KMS-11 (cell line): ENCODE results near the gene UNC93B1.

ENCODE experiments used
- H2AFZ ChIP-seq: fragments of 200-600 bp; sonication (generic); 2 replicates; pipeline ENCODE4 v1.6.1; 2016; ENCODE audit warnings: antibody characterized with exemption, mixed run types, low read depth
- H3K27ac ChIP-seq: fragments of 200-600 bp; sonication (generic); 2 replicates; pipeline ENCODE4 v1.6.1; 2016; ENCODE audit warnings: mild to moderate bottlenecking, mixed run types
- H3K27me3 ChIP-seq: fragments of 200-600 bp; sonication (generic); 2 replicates; pipeline ENCODE4 v1.6.1; 2017; ENCODE audit warnings: mild to moderate bottlenecking, low read depth, mixed run types, moderate library complexity; ENCODE audit not compliant: insufficient read depth
- H3K36me3 ChIP-seq: fragments of 200-600 bp; sonication (generic); 2 replicates; pipeline ENCODE4 v1.6.1; 2017; ENCODE audit warnings: mild to moderate bottlenecking, mixed run types; ENCODE audit not compliant: insufficient read depth
- H3K4me1 ChIP-seq: fragments of 200-600 bp; sonication (generic); 2 replicates; pipeline ENCODE4 v1.6.1; 2016; ENCODE audit warnings: mild to moderate bottlenecking, low read depth, mixed run types; ENCODE audit not compliant: poor library complexity, severe bottlenecking
- H3K4me2 ChIP-seq: fragments of 200-600 bp; sonication (generic); 2 replicates; pipeline ENCODE4 v1.7.0; 2016; ENCODE audit warnings: mild to moderate bottlenecking, mixed run types
- H3K4me3 ChIP-seq: fragments of 200-600 bp; sonication (generic); IDR thresholded peaks from 2 replicates; pipeline ENCODE4 v1.6.1; 2017; ENCODE audit warnings: low read depth, low read length, mixed read lengths; ENCODE audit not compliant: insufficient read depth
- H3K79me2 ChIP-seq: fragments of 200-600 bp; sonication (generic); 2 replicates; pipeline ENCODE4 v1.6.1; 2016; ENCODE audit warnings: low read depth, mixed run types; ENCODE audit not compliant: insufficient read depth
- H3K9ac ChIP-seq: fragments of 200-600 bp; sonication (generic); 2 replicates; pipeline ENCODE4 v1.6.1; 2016; ENCODE audit warnings: mild to moderate bottlenecking, mixed run types
- H4K20me1 ChIP-seq: fragments of 200-600 bp; sonication (generic); 2 replicates; pipeline ENCODE4 v1.6.1; 2016; ENCODE audit warnings: mild to moderate bottlenecking, mixed run types; ENCODE audit not compliant: insufficient read depth
- TF ChIP-seq, protein P1 (sequence below): fragments of 200-600 bp; sonication (generic); conservative IDR thresholded peaks from 2 replicates; pipeline ENCODE4 v1.6.1; 2017; ENCODE audit warnings: low read depth, mild to moderate bottlenecking, antibody characterized with exemption, low read length, moderate library complexity, mixed read lengths

The UNC93B1 gene

DNA sequence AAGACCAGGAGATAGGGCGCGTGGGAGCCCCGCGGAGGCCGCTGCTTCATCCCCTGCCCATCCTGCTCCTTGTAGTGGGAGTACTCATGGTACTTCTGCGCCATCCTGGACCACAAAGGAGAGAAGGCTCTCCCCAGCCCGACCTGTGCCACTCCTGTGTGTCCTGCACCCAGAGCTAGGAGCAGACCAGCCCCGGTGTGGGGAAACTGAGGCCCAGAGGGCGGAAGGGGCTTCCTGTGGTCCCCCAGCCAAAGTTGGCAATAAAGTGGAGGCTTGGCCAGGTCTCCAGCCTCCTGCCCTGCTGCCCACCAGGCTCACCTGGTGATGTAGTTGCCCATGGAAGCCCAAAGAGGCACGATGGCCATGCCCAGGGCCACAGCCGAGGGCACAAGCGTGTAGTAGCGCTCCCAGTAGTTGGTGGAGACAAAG is 4.7 kb downstream of the UNC93B1 start:
- H3K27me3 ChIP-seq = no peaks in the 10 kb centered on the region
- no peak overlapping the region for H3K4me3 ChIP-seq
- H3K4me2 ChIP-seq = no peak overlapping the region; the same call in 1 of the 2 replicates
- no peaks in the 10 kb centered on the region for H3K79me2 ChIP-seq
- no peak overlapping the region for H3K9ac ChIP-seq
- no peak overlapping the region for H2AFZ ChIP-seq
- no peaks in the 10 kb centered on the region for H3K36me3 ChIP-seq
- TF ChIP-seq, protein P1, sequence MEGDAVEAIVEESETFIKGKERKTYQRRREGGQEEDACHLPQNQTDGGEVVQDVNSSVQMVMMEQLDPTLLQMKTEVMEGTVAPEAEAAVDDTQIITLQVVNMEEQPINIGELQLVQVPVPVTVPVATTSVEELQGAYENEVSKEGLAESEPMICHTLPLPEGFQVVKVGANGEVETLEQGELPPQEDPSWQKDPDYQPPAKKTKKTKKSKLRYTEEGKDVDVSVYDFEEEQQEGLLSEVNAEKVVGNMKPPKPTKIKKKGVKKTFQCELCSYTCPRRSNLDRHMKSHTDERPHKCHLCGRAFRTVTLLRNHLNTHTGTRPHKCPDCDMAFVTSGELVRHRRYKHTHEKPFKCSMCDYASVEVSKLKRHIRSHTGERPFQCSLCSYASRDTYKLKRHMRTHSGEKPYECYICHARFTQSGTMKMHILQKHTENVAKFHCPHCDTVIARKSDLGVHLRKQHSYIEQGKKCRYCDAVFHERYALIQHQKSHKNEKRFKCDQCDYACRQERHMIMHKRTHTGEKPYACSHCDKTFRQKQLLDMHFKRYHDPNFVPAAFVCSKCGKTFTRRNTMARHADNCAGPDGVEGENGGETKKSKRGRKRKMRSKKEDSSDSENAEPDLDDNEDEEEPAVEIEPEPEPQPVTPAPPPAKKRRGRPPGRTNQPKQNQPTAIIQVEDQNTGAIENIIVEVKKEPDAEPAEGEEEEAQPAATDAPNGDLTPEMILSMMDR = no peak
- peak overlapping the region; percentile 58; the same call in 1 of the 2 replicates for H3K27ac ChIP-seq
- H4K20me1 ChIP-seq = no peaks in the 10 kb centered on the region
- peaks cover 79% of the 10 kb centered on the region for H3K4me1 ChIP-seq

DNA sequence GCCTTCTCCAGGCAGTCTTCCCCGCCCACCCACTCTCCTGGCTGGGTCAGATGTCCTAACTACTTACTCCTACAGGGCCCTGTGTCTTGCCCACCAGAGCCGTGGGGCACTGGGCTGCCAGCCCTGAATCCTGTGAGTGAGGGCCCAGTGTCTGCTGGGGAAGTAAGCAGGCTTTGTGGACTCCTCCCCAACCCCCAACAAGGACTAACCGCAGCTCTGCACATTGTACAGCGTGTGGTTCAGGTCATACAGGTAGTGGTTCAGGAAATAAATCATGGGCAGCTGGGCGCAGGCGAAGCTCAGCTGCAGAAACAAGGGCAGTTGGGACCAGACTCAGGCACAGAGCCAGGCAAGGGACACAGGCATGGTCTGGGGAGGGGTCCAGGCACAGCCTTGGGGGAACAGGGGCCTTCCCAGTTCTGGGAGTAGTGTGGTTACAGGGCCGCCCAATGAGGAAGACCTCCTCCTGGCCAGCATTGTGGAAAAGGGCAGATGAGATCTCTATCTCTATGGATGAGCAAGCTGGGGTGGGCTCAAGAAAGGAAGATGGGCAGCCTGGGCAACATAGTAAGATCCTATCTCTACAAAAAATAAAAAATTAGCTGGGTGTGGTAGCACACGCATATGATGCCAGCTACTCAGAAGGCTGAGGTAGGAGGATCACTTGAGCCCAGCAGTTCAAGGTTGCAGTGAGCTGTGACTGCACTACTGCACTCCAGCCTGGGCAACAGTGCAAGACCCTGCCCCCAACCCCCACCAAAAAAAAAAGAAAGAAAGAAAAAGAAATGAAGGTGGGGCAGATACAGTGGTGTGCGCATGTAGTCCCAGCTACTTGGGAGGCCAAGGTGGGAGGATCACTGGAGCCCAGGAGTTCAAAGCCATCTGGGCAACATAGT is 5.5 kb downstream of the UNC93B1 start:
- no peak overlapping the region for H3K4me3 ChIP-seq
- TF ChIP-seq, protein P1 = no peak
- no peaks in the 10 kb centered on the region for H4K20me1 ChIP-seq
- H3K79me2 ChIP-seq = no peaks in the 10 kb centered on the region
- no peak overlapping the region for H3K9ac ChIP-seq
- no peak overlapping the region for H2AFZ ChIP-seq
- H3K4me2 ChIP-seq = peak overlapping the region; percentile 56; the same call in 1 of the 2 replicates
- H3K27me3 ChIP-seq = no peaks in the 10 kb centered on the region
- peak overlapping the region; percentile 58 for H3K27ac ChIP-seq
- H3K4me1 ChIP-seq = peaks cover 81% of the 10 kb centered on the region
- H3K36me3 ChIP-seq = no peaks in the 10 kb centered on the region

DNA sequence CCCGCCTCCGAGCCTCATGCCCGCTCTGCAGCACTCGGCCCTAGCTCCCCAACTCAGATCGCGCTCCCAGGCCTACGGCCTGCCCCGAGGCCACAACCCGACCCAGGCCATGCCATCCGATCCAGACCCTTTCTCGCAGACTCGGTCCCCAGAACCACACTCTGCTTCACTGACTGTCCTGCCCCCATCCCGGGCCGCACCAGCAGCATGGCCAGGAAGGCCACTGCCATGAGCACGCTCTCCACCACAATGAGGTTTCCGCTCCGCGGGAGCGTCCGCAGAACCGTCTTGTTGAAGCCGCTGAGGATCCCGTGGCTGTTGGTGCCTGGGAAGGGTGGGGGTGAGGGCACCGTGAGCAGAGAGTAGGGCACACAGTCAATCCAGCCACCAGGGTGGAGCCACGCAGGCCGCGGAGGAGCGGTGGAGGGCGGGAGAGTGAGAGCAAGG is 6.4 kb downstream of the UNC93B1 start:
- Histone ChIP-seq H4K20me1 (no peaks in the 10 kb centered on the region), H3K9ac (no peak overlapping the region), H3K27me3 (no peaks in the 10 kb centered on the region), H3K4me3 (no peak overlapping the region), H2AFZ (no peak overlapping the region), H3K79me2 (no peaks in the 10 kb centered on the region), H3K36me3 (no peaks in the 10 kb centered on the region), H3K4me1 (peaks cover 81% of the 10 kb centered on the region), H3K27ac (peak overlapping the region; percentile 58; the same call in 1 of the 2 replicates), H3K4me2 (peak overlapping the region; percentile 56; the same call in 1 of the 2 replicates)
- TF ChIP-seq, protein P1 = no peak

DNA sequence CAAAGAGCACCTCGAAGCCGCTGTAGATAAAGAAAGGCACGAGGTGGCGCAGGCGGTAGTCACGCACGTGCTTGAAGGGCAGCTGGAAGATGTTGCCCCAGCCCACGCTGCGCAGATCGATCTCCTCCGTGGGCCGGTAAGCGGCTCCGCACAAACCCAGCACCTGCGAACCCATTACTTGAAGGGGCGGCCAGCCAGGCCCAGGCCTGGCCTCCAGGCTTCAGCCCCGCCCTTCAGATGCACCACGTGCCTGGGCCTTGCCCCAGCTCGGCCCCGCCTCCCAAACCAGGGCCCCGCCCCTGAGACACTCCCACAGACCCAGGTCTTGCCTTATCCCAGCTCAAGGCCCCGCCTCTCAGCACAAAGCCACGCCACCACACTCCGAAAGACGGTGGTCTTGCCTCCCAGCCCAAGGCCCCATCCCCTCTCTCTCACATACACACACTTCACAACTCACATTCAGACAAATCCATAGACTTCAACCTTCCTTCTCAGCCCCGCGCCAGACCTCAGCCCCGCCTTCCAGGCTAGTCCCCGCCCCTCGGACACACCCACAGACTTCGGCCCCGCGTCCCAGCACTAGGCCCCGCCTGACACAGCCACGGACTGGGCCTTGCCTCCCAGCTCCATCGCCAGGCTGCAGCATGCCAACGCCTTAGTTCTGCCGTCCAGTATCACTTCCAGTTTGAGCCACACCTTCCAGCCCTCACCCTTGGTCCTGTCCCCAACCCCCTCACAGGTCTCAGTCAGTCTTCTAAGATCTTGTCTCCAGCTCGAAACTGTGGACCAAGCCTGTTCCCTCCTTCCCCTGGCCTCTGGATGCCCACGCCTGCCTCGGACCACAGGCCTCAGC is 7.0 kb downstream of the UNC93B1 start:
- TF ChIP-seq, protein P1 = no peak
- Histone ChIP-seq H3K4me3 (no peak overlapping the region), H4K20me1 (no peaks in the 10 kb centered on the region), H3K27me3 (no peaks in the 10 kb centered on the region), H3K4me1 (peaks cover 76% of the 10 kb centered on the region), H3K79me2 (no peaks in the 10 kb centered on the region), H3K36me3 (no peaks in the 10 kb centered on the region), H2AFZ (peak overlapping the region; percentile 20; the same call in 1 of the 2 replicates), H3K9ac (no peak overlapping the region), H3K27ac (peak overlapping the region; percentile 58; the same call in 1 of the 2 replicates), H3K4me2 (peak overlapping the region; percentile 56)
